GM06990 (cell line): ENCODE results near the gene PRICKLE2.

Experiments
- DNase-seq: peaks from one replicate; pipeline ENCODE4 v3.0.0-alpha.2; 2011; ENCODE audit not compliant: insufficient read length; ENCODE audit errors: extremely low read depth
- H3K27me3 ChIP-seq: replicated peaks from 2 replicates; pipeline ENCODE4 v1.6.0; 2011; ENCODE audit warnings: low read length; ENCODE audit not compliant: control insufficient read depth, insufficient read depth
- H3K36me3 ChIP-seq: 2 replicates; pipeline ENCODE4 v1.5.1; 2011; ENCODE audit warnings: low read length; ENCODE audit not compliant: control insufficient read depth, insufficient read depth
- H3K4me3 ChIP-seq: replicated peaks from 2 replicates; pipeline ENCODE4 v1.5.1; 2011; ENCODE audit warnings: low read depth, mild to moderate bottlenecking, control low read depth, low read length
- CTCF ChIP-seq: IDR thresholded peaks from 2 replicates; pipeline ENCODE4 v1.5.1; 2011; ENCODE audit warnings: low read length, control low read depth, mild to moderate bottlenecking, inconsistent platforms; ENCODE audit not compliant: insufficient read depth, poor library complexity, severe bottlenecking

Gene PRICKLE2

GRCh38 chr3:64270142-64270865 lies 45.0 kb upstream of the PRICKLE2 start:
- no peak overlapping the region for H3K4me3 ChIP-seq
- DNase-seq = no peak
- no peak for TF ChIP-seq CTCF
- no peaks in the 10 kb centered on the region for H3K27me3 ChIP-seq
- no peaks in the 10 kb centered on the region for H3K36me3 ChIP-seq

- Histone ChIP-seq H3K36me3 (no peaks in the 10 kb centered on the region), H3K27me3 (no peaks in the 10 kb centered on the region), H3K4me3 (no peak overlapping the region)
- TF ChIP-seq CTCF = no peak
- no peak for DNase-seq
Measured at GRCh38 chr3:64268926-64269325, 43.7 kb upstream of the PRICKLE2 start.

- Histone ChIP-seq H3K36me3 (no peaks in the 10 kb centered on the region), H3K27me3 (peaks cover 2% of the 10 kb centered on the region; the same call in 1 of the 2 replicates), H3K4me3 (no peak overlapping the region)
- DNase-seq = no peak
- TF ChIP-seq CTCF = no peak
Measured at GRCh38 chr3:64267721-64268604, 42.7 kb upstream of the PRICKLE2 start.

- TF ChIP-seq CTCF = no peak
- H3K4me3 ChIP-seq = no peak overlapping the region
- no peaks in the 10 kb centered on the region for H3K36me3 ChIP-seq
- peaks cover 2% of the 10 kb centered on the region; the same call in 1 of the 2 replicates for H3K27me3 ChIP-seq
- DNase-seq = no peak
Measured at GRCh38 chr3:64266983-64267382, 41.7 kb upstream of the PRICKLE2 start.

GRCh38 chr3:64266065-64266931 lies 41.0 kb upstream of the PRICKLE2 start:
- Histone ChIP-seq H3K4me3 (no peak overlapping the region), H3K36me3 (no peaks in the 10 kb centered on the region), H3K27me3 (peaks cover 2% of the 10 kb centered on the region; the same call in 1 of the 2 replicates)
- TF ChIP-seq CTCF = no peak
- no peak for DNase-seq
